PC-3 (cell line): ENCODE measurements around the gene CANT1. TPM values are rescaled to one million over a fixed set of nuclear protein-coding genes. Genes with fewer than 3 reads are reported as not detected.

ENCODE experiments used
- ATAC-seq: fragments of 200-7000 bp; cut with Tn5 transposase; 2 replicates; pipeline ENCODE4 v1.9.1; 2020; ENCODE audit warnings: mild to moderate bottlenecking, moderate library complexity
- BruUV-seq: library from RNA; stranded (reverse); fragments of 400-500 nt; replicated peaks from 2 replicates; lab custom pipeline; 2021; lab: Mats Ljungman, UMichigan
- CTCF ChIA-PET: fragments of 300-600 bp; sonication (Branson Sonifier 250); formaldehyde crosslinking; loops from one replicate; lab custom pipeline; 2022; ENCODE audit warnings: antibody characterized with exemption; lab: Charles Lee
- POLR2A ChIA-PET: fragments of 300-600 bp; sonication (Branson Sonifier 250); formaldehyde crosslinking; loops from one replicate; lab custom pipeline; 2022; ENCODE audit warnings: antibody characterized with exemption; ENCODE audit not compliant: unreplicated experiment; lab: Charles Lee
- DNase-seq: peaks from one replicate; pipeline ENCODE4 v3.0.0-alpha.2; 2015
- H2AFZ ChIP-seq: fragments of 300-600 bp; sonication (generic); 2 replicates; pipeline ENCODE4 v1.6.0; 2016; ENCODE audit warnings: antibody characterized with exemption, low read length
- H3F3A ChIP-seq: fragments of 300-600 bp; sonication (generic); one replicate; pipeline ENCODE4 v1.6.0; 2017; ENCODE audit warnings: antibody characterized with exemption, low read length, control low read depth, mild to moderate bottlenecking; ENCODE audit not compliant: unreplicated experiment
- H3K27ac ChIP-seq: fragments of 300-600 bp; sonication (generic); 2 replicates; pipeline ENCODE4 v1.5.1; 2016; ENCODE audit warnings: mild to moderate bottlenecking, low read length
- H3K27me3 ChIP-seq: fragments of 300-600 bp; sonication (generic); 2 replicates; pipeline ENCODE4 v1.6.1; 2016; ENCODE audit warnings: low read length, mixed read lengths
- H3K36me3 ChIP-seq: fragments of 300-600 bp; sonication (generic); 2 replicates; pipeline ENCODE4 v1.6.1; 2016; ENCODE audit warnings: low read depth, mixed run types, low read length, mixed read lengths
- H3K4me1 ChIP-seq: fragments of 300-600 bp; sonication (generic); 2 replicates; pipeline ENCODE4 v1.5.1; 2016; ENCODE audit warnings: low read length; ENCODE audit not compliant: insufficient read depth
- H3K4me2 ChIP-seq: fragments of 300-600 bp; sonication (generic); 2 replicates; pipeline ENCODE4 v1.6.0; 2016; ENCODE audit warnings: low read length
- H3K4me3 ChIP-seq: fragments of 300-600 bp; sonication (generic); 2 replicates; pipeline ENCODE4 v1.5.1; 2016; ENCODE audit warnings: mild to moderate bottlenecking, low read length, mixed read lengths
- H3K79me2 ChIP-seq: fragments of 300-600 bp; sonication (generic); 2 replicates; pipeline ENCODE4 v1.6.1; 2017; ENCODE audit warnings: low read length, mixed read lengths
- H3K9ac ChIP-seq: fragments of 300-600 bp; sonication (generic); 2 replicates; pipeline ENCODE4 v1.6.0; 2016; ENCODE audit warnings: mild to moderate bottlenecking, low read length
- H3K9me2 ChIP-seq: fragments of 300-600 bp; sonication (generic); replicated peaks from 2 replicates; pipeline ENCODE4 v1.6.1; 2016; ENCODE audit warnings: mixed run types, low read length, mixed read lengths
- H3K9me3 ChIP-seq: fragments of 300-600 bp; sonication (generic); 2 replicates; pipeline ENCODE4 v1.6.1; 2016; ENCODE audit warnings: low read length, mixed read lengths
- H4K20me1 ChIP-seq: fragments of 300-600 bp; sonication (generic); 2 replicates; pipeline ENCODE4 v1.6.1; 2016; ENCODE audit warnings: low read length, mixed read lengths
- EZH2 ChIP-seq: fragments of 300-600 bp; sonication (generic); IDR thresholded peaks from one replicate; pipeline ENCODE4 v1.6.1; 2017; ENCODE audit warnings: antibody characterized with exemption, mild to moderate bottlenecking, low read length; ENCODE audit not compliant: unreplicated experiment
- EZH2phosphoT487 ChIP-seq: fragments of 300-600 bp; sonication (generic); IDR thresholded peaks from 2 replicates; pipeline ENCODE4 v1.6.1; 2018; ENCODE audit warnings: mild to moderate bottlenecking, antibody characterized with exemption, low read length, borderline replicate concordance
- intact Hi-C: fragments of 100-400 bp; cut with micrococcal nuclease; formaldehyde crosslinking; loops from 2 replicates; pipeline ENCODE4 v1.9.0; 2023
- total RNA-seq: library from RNA; depleted of rRNA; stranded (reverse); fragments of >200 nt; gene quantifications from 2 replicates; pipeline ENCODE4 v1.2.3, GENCODE V29; 2014
- TF ChIP-seq, protein P1 (sequence below): fragments of 300-600 bp; sonication (generic); conservative IDR thresholded peaks from 2 replicates; pipeline ENCODE4 v1.5.1; 2017; ENCODE audit warnings: antibody characterized with exemption, low read depth, mild to moderate bottlenecking, low read length

The CANT1 gene
- total RNA-seq, 1 experiment from 2014 or later: 191 TPM

DNA sequence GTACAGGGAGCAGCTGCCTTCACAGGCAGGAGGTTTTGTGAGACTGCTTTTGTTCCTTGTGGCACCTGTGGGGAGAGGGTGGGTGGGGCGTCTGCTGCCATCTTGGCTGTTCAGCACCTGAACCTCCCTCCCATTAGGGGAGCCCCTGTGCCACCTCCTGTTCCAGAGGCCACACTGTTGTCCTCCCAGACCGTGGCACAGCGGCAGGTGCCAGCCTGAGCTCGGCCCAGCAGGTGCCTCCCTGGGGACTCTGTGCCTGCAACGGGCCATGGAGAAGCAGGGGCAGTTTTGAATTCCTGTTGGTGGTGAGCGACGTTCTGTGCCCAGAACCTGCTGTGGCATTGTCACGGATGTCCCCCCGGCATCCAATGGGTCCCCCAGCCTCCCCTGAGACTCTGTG, 39.7 kb downstream of the CANT1 start:
- Histone ChIP-seq H3K79me2 (no peaks in the 10 kb centered on the region), H3K36me3 (no peaks in the 10 kb centered on the region), H3K4me3 (no peak overlapping the region), H3K9ac (no peak overlapping the region), H3K27me3 (no peaks in the 10 kb centered on the region), H3K27ac (no peak overlapping the region), H3K9me3 (no peaks in the 10 kb centered on the region), H4K20me1 (no peaks in the 10 kb centered on the region), H3K9me2 (no peaks in the 10 kb centered on the region), H3K4me1 (no peaks in the 10 kb centered on the region), H3F3A (no peaks in the 10 kb centered on the region), H2AFZ (no peak overlapping the region), H3K4me2 (no peak overlapping the region)
- no peak for ATAC-seq
- TF ChIP-seq EZH2phosphoT487: no peak
- TF ChIP-seq EZH2: no peak
- TF ChIP-seq, protein P1, sequence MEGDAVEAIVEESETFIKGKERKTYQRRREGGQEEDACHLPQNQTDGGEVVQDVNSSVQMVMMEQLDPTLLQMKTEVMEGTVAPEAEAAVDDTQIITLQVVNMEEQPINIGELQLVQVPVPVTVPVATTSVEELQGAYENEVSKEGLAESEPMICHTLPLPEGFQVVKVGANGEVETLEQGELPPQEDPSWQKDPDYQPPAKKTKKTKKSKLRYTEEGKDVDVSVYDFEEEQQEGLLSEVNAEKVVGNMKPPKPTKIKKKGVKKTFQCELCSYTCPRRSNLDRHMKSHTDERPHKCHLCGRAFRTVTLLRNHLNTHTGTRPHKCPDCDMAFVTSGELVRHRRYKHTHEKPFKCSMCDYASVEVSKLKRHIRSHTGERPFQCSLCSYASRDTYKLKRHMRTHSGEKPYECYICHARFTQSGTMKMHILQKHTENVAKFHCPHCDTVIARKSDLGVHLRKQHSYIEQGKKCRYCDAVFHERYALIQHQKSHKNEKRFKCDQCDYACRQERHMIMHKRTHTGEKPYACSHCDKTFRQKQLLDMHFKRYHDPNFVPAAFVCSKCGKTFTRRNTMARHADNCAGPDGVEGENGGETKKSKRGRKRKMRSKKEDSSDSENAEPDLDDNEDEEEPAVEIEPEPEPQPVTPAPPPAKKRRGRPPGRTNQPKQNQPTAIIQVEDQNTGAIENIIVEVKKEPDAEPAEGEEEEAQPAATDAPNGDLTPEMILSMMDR: no peak
- no peak for DNase-seq
- CTCF ChIA-PET: no interaction called here
- POLR2A ChIA-PET: no interaction called here
- no TSS peak for BruUV-seq
- intact Hi-C loops: loop anchor here (5.0 kb wide), 1 partner anchor 38 kb away; no protein-coding TSS in a partner anchor

DNA sequence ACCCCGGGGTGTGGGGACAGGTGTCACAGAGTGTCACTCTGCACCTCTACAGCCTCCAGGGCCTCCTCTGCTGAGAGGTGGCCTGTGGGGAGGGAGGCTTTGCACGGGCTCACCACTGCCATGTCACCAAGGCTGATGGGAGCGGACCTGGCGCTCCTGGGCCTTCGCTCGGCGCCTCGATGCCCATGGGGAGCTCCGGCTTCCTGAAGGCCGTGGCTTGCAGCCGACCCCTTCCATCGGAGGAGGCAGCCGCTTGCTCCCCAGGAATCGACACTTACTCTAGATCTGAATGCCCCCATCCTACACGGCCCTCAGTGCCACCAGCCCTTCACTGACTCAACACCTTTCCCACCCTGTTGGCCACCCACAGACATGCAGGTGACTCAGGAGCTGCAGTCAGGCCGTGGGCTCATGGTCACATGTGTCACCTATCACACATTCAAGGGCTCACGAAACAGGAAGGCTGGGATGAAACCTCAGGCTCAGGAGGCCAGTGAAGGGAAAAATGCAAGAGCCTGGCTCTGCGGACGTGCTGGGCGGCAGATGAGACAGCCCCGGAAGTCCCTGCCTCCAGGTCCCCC, 41.7 kb downstream of the CANT1 start:
- CTCF ChIA-PET: no interaction called here
- Histone ChIP-seq H3K36me3 (no peaks in the 10 kb centered on the region), H3K27ac (no peak overlapping the region), H2AFZ (no peak overlapping the region), H3K4me3 (no peak overlapping the region), H3K4me1 (no peaks in the 10 kb centered on the region; the same call in 1 of the 2 replicates), H3K9me2 (no peaks in the 10 kb centered on the region), H3K9ac (no peak overlapping the region), H3K4me2 (no peak overlapping the region), H3K79me2 (no peaks in the 10 kb centered on the region), H3F3A (no peaks in the 10 kb centered on the region), H3K9me3 (no peaks in the 10 kb centered on the region), H3K27me3 (no peaks in the 10 kb centered on the region), H4K20me1 (no peaks in the 10 kb centered on the region)
- POLR2A ChIA-PET: no interaction called here
- ATAC-seq (no peak), DNase-seq (peak; percentile 28)
- BruUV-seq: no TSS peak
- TF ChIP-seq, protein P1: no peak
- TF ChIP-seq EZH2phosphoT487: no peak
- TF ChIP-seq EZH2: no peak
- intact Hi-C loops: no loop called here

DNA sequence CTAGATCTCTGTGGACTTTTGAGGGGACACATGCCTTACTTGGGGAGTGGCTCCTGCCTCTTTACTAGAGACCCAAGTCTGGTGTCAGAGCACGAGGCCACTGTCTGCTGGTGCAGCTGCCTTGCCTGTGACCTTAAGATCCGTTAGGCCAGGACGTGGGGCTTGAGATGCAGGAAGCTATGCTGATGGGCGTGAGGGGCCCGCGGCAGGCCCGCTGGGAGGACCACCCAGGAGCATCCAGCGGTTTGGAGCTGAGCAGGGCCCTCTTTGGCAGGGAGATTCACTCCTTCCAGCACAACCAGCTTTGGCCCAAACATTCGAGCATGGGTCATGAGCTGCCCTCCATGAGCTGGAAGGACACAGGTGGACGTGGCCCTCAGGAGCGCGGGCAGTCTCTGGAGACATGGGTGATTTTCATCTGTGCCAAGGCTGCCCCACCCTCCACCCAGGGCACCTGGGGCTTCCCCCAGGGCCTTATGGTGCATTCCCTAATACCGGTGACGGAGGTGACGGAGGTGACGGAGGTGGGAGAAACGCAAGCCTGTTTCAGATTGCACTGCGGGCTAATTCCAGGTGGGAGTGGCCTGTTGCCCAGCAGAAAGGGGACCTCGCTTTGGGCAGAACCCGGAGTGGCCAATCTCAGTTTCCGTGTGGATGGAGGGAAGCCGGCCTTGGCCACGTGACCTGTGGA, 42.5 kb downstream of the CANT1 start:
- Histone ChIP-seq H3K4me2 (no peak overlapping the region), H3K9ac (no peak overlapping the region), H3K9me2 (no peaks in the 10 kb centered on the region), H3K27ac (no peak overlapping the region), H3F3A (no peaks in the 10 kb centered on the region), H2AFZ (no peak overlapping the region), H4K20me1 (no peaks in the 10 kb centered on the region), H3K27me3 (no peaks in the 10 kb centered on the region), H3K36me3 (no peaks in the 10 kb centered on the region), H3K9me3 (no peaks in the 10 kb centered on the region), H3K79me2 (no peaks in the 10 kb centered on the region), H3K4me3 (no peak overlapping the region), H3K4me1 (peaks cover 8% of the 10 kb centered on the region)
- intact Hi-C loops: no loop called here
- DNase-seq (no peak), ATAC-seq (no peak)
- no TSS peak for BruUV-seq
- ChIA-PET CTCF (no interaction called here), POLR2A (no interaction called here)
- no peak for TF ChIP-seq EZH2
- no peak for TF ChIP-seq EZH2phosphoT487
- TF ChIP-seq, protein P1: no peak
